ENCODE measurements around the gene RAB40B. TPM values are rescaled to one million over a fixed set of nuclear protein-coding genes. Genes with fewer than 3 reads are reported as not detected.
"Not testable (repeated sequence)": the region's sequence is repeated elsewhere in the genome, so short reads cannot be mapped to it uniquely, and the experiment has no call there.

Gene RAB40B, protein sequence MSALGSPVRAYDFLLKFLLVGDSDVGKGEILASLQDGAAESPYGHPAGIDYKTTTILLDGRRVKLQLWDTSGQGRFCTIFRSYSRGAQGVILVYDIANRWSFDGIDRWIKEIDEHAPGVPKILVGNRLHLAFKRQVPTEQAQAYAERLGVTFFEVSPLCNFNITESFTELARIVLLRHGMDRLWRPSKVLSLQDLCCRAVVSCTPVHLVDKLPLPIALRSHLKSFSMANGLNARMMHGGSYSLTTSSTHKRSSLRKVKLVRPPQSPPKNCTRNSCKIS
- 1 to 10 TPM; 3.1 to 4.4 (median 3.9) TPM for polyA plus RNA-seq

DNA sequence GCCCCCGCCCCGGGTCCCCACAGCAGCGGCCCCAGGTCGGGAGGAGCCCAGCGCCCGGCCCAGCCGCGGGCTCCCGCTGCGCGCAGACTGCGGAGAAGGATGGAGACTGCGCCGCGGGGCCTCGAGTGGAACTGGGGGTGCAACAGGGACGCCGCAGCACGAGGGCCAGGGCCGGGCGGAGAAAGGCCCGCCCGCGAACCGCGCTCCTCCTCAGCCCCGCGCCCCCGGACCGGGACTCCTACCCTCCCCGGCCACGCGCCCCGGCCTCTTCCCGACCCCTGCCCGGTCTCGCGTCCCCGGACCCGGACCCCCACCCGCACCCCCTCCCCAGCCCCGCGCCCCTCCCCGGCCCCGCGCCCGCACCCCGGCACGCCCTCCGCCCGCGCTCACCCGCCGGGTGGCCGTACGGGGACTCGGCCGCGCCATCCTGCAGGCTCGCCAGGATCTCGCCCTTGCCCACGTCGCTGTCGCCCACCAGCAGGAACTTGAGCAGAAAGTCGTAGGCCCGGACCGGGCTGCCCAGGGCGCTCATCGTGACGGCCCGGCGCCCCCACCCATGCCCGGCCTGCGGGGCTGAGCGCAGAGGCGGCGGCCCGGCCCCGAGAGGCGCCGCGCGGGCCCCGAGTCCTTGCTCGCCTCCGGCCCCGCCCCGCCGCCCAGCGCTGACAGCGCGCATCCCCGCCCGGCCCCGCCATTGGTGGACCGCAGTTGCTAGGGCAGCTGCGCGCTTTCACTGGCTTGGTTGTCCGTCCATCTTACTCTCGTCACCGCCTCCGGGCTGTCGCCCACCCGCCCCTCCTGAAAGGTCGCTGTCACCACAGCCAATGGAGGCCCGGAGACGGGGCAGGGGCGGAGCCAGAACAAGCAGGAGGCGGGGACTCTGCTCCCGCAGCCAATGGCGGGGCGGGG is at the start of gene RAB40B:
Gene RAB40B, minus strand, starts transcription at position 634 of the 909 bp plus-strand sequence. Its CDS starts 102 bp downstream, at position 532.
- Mint-ChIP-seq H3K36me3 (peaks cover 6 to 10% (median 7%) of the 10 kb centered on the region in 3 donors), H3K27ac (peak within 1 kb of the TSS in 5 of 6 donors; percentile 47 to 81 (median 62)), H3K9me3 (peaks cover 0 to 8% (median 3%) of the 10 kb centered on the region in 6 donors), H3K4me1 (peaks cover 6 to 11% of the 10 kb centered on the region in 2 donors), H3K27me3 (ENCODE audit: low read depth in 3 of 3) (peaks cover 4 to 6% (median 6%) of the 10 kb centered on the region in 3 donors), H3K4me3 (peak within 1 kb of the TSS; percentile 86 to 94 (median 93))
- DNase-seq: peak; percentile 99

DNA sequence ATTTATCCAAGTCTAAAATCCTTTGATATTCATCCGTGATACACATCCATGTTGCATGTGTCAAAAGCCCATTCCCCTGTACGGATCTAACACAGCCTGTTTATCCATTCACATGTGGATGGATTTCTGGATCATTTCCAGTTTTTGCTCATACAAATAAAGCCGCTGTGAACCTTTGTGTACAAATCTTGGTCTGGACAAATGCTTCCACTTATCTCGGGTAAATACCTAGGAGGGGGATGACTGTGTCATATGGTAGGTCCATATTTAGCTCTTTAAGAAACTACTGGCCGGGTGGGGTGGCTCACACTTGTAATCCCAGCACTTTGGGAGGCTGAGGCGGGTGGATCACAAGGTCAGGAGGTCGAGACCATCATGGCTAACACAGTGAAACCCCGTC is 47.0 kb upstream of the RAB40B start:
- Mint-ChIP-seq H3K9me3 (no peaks in the 10 kb centered on the region), H3K27ac (no peak overlapping the region), H3K4me3 (no peak overlapping the region), H3K36me3 (peaks cover 15 to 18% (median 16%) of the 10 kb centered on the region in 3 donors), H3K4me1 (no peaks in the 10 kb centered on the region), H3K27me3 (ENCODE audit: low read depth in 3 of 3) (peaks cover 0 to 5% (median 0%) of the 10 kb centered on the region in 3 donors)
- no peak for DNase-seq

DNA sequence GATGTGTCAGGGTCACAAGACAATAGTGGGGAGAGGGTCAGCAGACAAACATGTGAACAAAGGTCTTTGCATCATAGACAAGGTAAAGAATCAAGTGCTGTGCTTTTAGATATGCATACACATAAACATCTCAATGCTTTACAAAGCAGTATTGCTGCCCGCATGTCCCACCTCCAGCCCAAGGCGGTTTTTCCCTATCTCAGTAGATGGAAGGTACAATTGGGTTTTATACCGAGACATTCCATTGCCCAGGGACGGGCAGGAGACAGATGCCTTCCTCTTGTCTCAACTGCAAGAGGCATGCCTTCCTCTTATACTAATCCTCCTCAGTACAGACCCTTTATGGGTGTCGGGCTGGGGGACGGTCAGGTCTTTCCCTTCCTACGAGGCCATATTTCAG is 46.2 kb upstream of the RAB40B start:
- H3K9me3 Mint-ChIP-seq; DNase-seq; H3K4me1 Mint-ChIP-seq; H3K27me3 Mint-ChIP-seq (ENCODE audit: low read depth in 3 of 3); H3K27ac Mint-ChIP-seq; H3K4me3 Mint-ChIP-seq: not testable (repeated sequence)
- peaks cover 16 to 23% (median 21%) of the 10 kb centered on the region in 3 donors for H3K36me3 Mint-ChIP-seq

DNA sequence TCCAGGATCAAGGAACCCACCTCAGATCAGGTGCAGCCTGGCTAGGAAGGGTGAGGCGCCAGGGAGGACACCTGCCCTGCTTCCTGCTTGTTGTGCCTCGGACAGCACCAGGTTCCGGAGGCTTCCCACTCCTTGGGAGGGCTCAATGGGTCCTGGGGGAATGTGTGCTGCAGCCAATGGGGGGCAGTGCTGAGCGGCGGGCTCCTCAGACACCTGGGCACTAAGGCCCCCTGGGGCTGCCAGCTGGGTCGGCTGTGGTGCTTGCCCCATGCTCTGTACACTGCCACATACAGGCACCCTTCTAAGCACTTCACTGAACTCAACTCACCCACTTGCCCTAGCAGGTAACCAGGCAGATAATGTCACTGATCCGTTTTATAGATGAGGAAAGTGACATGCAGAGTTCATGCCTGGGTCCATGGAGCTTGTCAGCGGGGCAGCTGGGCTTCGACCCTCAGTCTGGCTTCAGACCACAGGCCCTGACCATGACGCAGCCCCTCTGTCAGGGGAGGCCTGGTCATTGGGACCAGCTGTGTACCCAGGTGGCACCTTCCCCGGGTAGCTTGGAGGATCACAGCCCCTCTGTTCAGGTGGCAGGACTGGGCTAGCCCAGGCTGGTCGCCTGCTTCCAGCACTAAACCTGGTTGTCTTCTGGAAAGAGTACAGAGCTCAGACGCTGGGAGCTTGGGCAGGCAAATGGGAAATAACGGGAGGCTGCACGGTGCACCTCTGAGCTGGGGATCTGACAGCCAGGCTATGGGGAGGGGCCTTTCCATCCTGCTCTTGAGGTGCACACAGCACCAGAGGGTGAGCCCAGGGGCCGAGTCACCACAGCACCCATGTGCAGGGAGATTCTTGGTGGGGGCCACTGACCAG is 45.1 kb upstream of the RAB40B start:
- no peaks in the 10 kb centered on the region for H3K9me3 Mint-ChIP-seq
- no peak for DNase-seq
- H3K27me3 Mint-ChIP-seq (ENCODE audit: low read depth in 3 of 3): no peaks in the 10 kb centered on the region

DNA sequence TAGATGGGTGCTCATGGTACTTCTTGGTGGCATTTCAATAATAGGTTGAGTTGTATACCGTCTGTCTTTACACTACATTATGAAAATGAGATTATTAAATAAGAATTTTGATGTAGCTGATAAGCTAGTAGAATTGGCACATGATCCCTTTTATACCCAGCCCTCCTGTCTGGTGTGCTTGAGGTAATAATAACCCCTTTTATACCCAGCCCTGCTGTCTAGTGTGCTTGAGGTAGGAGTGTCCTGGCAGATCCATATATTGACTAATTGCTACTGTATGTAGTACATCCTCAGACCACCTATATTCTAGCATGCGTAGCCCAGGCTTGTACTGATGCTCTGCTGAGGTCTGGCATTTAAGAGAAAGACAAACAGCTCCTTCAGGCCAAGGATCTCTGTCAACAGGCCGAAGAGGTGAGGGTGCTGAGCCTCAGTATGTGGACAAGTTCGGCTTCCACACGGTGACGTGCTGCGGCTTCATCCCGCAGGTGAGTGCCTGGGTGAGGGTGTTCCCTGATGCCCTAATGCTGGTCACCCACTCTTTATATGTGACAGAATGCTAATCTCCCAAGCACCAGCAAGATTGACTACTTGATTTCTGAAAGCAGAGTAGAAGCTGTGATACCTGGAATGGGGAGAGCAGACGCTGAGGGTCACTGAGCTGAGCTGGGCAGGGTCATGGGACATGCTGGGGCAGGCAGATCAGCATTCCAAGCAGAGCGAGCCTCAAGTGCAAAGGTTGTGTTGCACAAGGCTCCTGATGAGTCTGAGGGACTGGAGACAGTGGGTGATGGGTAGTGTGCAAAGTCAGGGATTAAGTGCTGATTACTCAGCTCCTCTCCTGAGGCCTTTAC is 42.6 kb upstream of the RAB40B start:
- no peaks in the 10 kb centered on the region for H3K9me3 Mint-ChIP-seq
- no peaks in the 10 kb centered on the region for H3K27me3 Mint-ChIP-seq (ENCODE audit: low read depth in 3 of 3)
- DNase-seq: no peak
- peaks cover 0 to under 1% of the 10 kb centered on the region in 2 donors for H3K4me1 Mint-ChIP-seq
- peaks cover 16 to 23% (median 21%) of the 10 kb centered on the region in 3 donors for H3K36me3 Mint-ChIP-seq
- H3K4me3 Mint-ChIP-seq: no peak overlapping the region
- H3K27ac Mint-ChIP-seq: no peak overlapping the region

More for the DNA sequence above, 45.1 kb upstream of the RAB40B start:
- Mint-ChIP-seq H3K27ac (no peak overlapping the region), H3K4me1 (no peaks in the 10 kb centered on the region), H3K4me3 (no peak overlapping the region), H3K36me3 (peaks cover 16 to 23% (median 21%) of the 10 kb centered on the region in 3 donors)

DNA sequence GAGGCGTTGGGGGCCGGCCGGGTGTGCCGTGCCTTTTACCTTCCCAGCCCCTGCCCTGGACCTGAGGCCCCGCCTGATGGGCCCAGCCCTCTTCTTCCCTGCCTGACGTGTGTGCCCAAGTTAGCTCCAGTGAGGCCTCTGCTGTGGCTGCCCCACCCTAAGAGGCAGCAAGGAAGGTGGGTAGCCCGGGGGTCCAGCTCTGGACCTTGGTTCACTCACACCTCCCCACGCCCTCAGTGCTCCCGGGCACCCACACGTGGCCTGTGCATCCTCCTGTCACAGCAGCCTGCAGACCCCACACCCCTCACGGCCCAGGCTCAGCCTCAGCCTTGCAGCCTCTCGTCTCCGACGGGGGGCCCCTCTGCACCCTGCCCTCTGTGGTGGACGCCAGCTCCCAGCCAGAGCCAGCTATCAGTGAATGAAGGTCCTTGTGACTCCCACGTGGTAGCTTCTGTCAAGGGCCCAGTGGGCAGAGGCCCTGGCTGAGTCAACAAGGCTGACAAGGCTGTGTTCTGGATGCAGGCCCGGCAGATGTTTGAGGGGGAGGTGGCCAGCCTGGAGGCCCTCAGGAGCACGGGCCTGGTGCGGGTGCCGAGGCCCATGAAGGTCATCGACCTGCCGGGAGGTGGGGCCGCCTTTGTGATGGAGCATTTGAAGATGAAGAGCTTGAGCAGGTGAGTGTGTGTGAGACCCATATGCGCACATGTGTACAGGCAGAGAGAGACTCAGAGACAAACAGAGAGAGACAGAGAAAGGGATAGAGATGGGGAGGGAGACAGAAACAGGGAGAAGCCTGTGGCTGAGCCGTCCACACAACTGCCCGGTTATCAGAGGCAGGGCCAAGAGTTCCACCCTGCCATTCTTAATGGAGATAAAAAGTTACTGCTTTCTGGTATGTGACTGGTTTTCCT is 39.7 kb upstream of the RAB40B start:
- Mint-ChIP-seq H3K4me3 (peak overlapping the region in 1 of 5 donors; percentile 3), H3K27me3 (ENCODE audit: low read depth in 3 of 3) (peaks cover 0 to 3% (median 0%) of the 10 kb centered on the region in 3 donors)

DNA sequence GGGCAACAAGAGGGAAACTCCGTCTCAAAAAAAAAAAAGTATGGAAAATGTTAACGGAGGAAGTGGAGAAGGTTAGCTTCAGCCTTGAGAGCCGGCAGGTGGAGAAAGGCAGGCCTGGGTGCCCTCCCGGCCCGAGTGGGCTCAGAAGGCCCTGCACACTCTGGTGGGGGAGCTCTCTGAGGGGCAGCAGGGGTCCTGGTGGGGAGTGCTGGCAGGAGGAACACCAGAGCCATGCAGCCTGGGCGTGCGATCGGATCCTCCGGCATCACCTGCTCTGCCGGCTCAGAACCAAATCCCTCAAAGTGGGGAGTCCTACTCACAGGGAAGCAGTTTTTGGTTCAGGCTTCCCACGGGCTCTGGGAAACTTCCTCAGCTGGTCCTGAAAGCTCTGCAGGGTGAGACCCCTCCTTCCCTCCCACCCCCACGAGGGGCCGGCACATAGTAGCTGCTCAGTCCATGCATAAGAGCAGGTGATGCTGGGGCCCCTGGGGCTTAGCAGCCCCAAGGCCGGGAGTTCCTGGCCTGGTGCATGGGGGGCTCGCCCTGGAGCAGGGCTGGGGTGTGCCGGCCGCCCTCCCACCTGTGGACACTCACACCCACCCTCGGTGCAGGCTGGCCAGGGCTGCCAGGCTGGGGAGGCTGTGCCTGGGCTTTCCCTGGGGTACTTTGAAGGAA is 38.1 kb upstream of the RAB40B start:
- H3K9me3 Mint-ChIP-seq: peaks cover 0 to 4% (median 0%) of the 10 kb centered on the region in 6 donors
- H3K27ac Mint-ChIP-seq: no peak overlapping the region
- H3K4me3 Mint-ChIP-seq: peak overlapping the region in 2 of 5 donors; percentile 44 to 75
- peaks cover 0 to 6% of the 10 kb centered on the region in 2 donors for H3K4me1 Mint-ChIP-seq
- no peak for DNase-seq
- H3K27me3 Mint-ChIP-seq (ENCODE audit: low read depth in 3 of 3): peaks cover 0 to 3% (median 0%) of the 10 kb centered on the region in 3 donors
- H3K36me3 Mint-ChIP-seq: peaks cover 18 to 23% (median 20%) of the 10 kb centered on the region in 3 donors

More for the DNA sequence above, 39.7 kb upstream of the RAB40B start:
- Mint-ChIP-seq H3K27ac (no peak overlapping the region), H3K4me1 (peaks cover 0 to 6% of the 10 kb centered on the region in 2 donors), H3K36me3 (peaks cover 19 to 27% (median 22%) of the 10 kb centered on the region in 3 donors), H3K9me3 (peaks cover 0 to 3% (median 0%) of the 10 kb centered on the region in 6 donors)
- DNase-seq: no peak

DNA sequence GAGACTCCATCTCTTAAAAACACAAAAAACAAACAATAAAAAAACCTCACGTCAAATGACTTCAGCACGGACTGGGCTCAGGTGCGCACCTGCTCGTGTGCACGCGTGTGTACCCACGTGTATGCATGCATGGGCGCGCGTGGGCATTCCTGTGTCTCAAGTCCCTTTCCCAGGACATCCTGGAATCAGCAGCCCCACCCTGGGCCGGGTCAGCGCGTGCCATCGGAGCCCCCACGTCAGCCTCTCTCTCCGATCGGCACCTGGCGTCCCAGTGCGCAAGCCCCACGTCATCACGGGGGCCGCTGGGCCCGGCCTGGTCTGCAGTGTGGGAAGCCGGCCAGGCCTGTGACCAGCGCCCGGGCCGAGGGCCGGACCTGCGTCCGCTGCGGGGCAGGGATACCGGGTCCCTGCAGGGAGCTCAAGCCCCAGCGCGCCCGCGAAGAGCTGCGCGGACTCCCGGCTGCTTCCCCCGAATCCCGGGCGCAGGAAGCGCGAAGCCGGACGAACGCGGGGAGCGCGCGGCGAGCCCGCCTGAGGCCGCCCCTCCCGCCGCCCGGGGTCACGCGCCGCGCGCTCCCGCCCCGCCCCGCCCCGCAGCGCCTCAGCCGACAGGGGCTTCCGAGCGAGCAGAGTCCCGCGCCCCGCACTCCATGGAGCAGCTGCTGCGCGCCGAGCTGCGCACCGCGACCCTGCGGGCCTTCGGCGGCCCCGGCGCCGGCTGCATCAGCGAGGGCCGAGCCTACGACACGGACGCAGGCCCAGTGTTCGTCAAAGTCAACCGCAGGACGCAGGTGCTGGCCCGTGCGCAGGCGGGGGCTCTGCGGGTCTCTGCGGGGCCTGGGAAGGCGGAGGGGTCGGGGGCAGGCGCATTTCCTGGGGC is 36.7 kb upstream of the RAB40B start, which contains the start of gene FN3K:
Gene FN3K, plus strand, starts transcription at position 629 of the 880 bp plus-strand sequence. Its CDS starts 22 bp downstream, at position 651.
- Mint-ChIP-seq H3K27ac (peak within 1 kb of the TSS in 1 of 6 donors; percentile 34), H3K4me1 (peaks cover 0 to 6% of the 10 kb centered on the region in 2 donors), H3K4me3 (peak within 1 kb of the TSS; percentile 58 to 75 (median 69)), H3K9me3 (peaks cover 0 to 4% (median 0%) of the 10 kb centered on the region in 6 donors), H3K27me3 (ENCODE audit: low read depth in 3 of 3) (peaks cover 0 to 3% (median 0%) of the 10 kb centered on the region in 3 donors), H3K36me3 (peaks cover 7 to 12% (median 8%) of the 10 kb centered on the region in 3 donors)
- DNase-seq: peak; percentile 30 to 42 (median 41)

DNA sequence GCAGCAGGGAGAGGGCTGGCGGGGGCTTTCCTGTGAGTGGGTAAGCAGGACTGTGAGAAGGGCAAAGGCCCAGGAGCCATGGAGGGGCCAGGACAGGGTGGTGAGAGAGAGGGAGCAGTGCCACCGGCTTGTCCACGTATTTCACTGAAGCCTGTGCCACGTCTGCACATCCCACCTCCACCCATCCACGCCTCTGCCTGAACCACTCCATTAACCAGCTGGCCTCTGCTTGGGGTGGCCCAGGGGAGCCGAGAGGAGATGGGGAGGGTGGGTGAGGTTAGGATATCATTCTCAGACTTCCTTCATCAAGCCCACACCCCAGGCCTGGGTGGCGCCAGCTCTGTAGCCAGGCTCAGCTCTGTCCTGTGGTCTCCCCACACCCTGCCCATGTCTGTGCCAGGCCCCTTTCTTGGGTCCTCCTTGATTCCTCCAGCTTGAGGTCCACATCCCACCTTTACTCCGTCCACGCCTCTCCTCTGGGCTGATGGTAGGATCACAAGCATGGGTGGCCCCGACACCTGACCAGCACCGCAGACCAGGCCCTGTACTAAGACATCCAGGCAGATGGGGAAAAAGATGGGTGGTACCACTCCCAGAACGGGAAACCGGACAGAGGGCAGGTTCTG is 33.7 kb upstream of the RAB40B start:
- Mint-ChIP-seq H3K27ac (no peak overlapping the region), H3K4me3 (no peak overlapping the region), H3K9me3 (peaks cover 0 to 4% (median 0%) of the 10 kb centered on the region in 6 donors), H3K27me3 (ENCODE audit: low read depth in 3 of 3) (peaks cover 0 to 3% (median 0%) of the 10 kb centered on the region in 3 donors), H3K4me1 (peaks cover 0 to 6% of the 10 kb centered on the region in 2 donors), H3K36me3 (peaks cover 10 to 20% (median 15%) of the 10 kb centered on the region in 3 donors)
- no peak for DNase-seq
